HepG2 (cell line): ENCODE data around the gene BOD1L1. TPM values are rescaled to one million over a fixed set of nuclear protein-coding genes. Genes with fewer than 3 reads are reported as not detected.

ENCODE experiments used
- ATAC-seq: fragments of 200-7000 bp; cut with Tn5 transposase; 3 replicates; pipeline ENCODE4 v1.9.1; 2020; ENCODE audit warnings: mild to moderate bottlenecking, moderate library complexity
- BruUV-seq: library from RNA; stranded (reverse); fragments of 400-500 nt; replicated peaks from 2 replicates; lab custom pipeline; 2021; lab: Mats Ljungman, UMichigan
- CTCF ChIA-PET: fragments of 300-600 bp; formaldehyde crosslinking; extraction: SDS; loops from one replicate; lab custom pipeline; 2021; ENCODE audit warnings: low total read pairs, inconsistent platforms, low intra/inter-chr PET ratio; lab: Yijun Ruan, JAX
- POLR2A ChIA-PET: fragments of 350-600 bp; sonication (Branson Sonifier 250); formaldehyde crosslinking; loops from one replicate; lab custom pipeline; 2020; ENCODE audit warnings: antibody characterized with exemption, inconsistent platforms; lab: Yijun Ruan, JAX
- DNase-seq: peaks from one replicate; pipeline ENCODE4 v3.0.0-alpha.2; 2015; ENCODE audit warnings: low spot score
- FAIRE-seq: peaks from 3 replicates; lab custom pipeline; 2011; peaks lifted over from hg19 to GRCh38; lab: Jason Lieb, UNC
- H2AFZ ChIP-seq: one replicate; pipeline ENCODE4 v1.6.1; 2011; ENCODE audit warnings: low read length, inconsistent platforms
- H3K27ac ChIP-seq: fragments of 300-600 bp; 3 replicates; pipeline ENCODE4 v1.8.0; 2011; ENCODE audit warnings: mixed run types, mild to moderate bottlenecking, mixed read lengths, low read length, inconsistent platforms; ENCODE audit not compliant: insufficient read depth; ENCODE audit errors: extremely low read length
- H3K27me3 ChIP-seq, 2 experiments: fragments of 200-600 bp in 1 of 2; 2 replicates in 1 of 2; 3 replicates in 1 of 2; pipeline versions ENCODE4 v1.6.0 to v1.8.0; 2011; ENCODE audit warnings: low read length in 2 of 2, mild to moderate bottlenecking in 2 of 2, moderate library complexity in 2 of 2, inconsistent platforms in 1 of 2; ENCODE audit not compliant: insufficient read depth in 2 of 2, control insufficient read depth in 1 of 2
- H3K36me3 ChIP-seq, 2 experiments: fragments of 200-600 bp in 1 of 2; replicated peaks in 1 of 2; 2 replicates in 1 of 2; 3 replicates in 1 of 2; pipeline versions ENCODE4 v1.5.1 to v1.8.0; 2011; ENCODE audit warnings: low read length in 2 of 2, inconsistent platforms in 1 of 2; ENCODE audit not compliant: insufficient read depth in 2 of 2, control insufficient read depth in 1 of 2
- H3K4me1 ChIP-seq: 2 replicates; pipeline ENCODE4 v1.5.1; 2012; ENCODE audit warnings: low read length, inconsistent platforms; ENCODE audit not compliant: insufficient read depth
- H3K4me2 ChIP-seq: 2 replicates; pipeline ENCODE4 v1.6.0; 2011; ENCODE audit warnings: low read depth, low read length, inconsistent platforms
- H3K4me3 ChIP-seq, 3 experiments: fragments of 200-600 bp in 1 of 3; sonication (generic), shearing (Covaris generic) in 1 of 3; replicated peaks in 1 of 3; 2 replicates each; pipeline ENCODE4 v1.5.1; 2011 to 2016; ENCODE audit warnings: low read length in 3 of 3, inconsistent platforms in 2 of 3, low read depth in 2 of 3, mild to moderate bottlenecking in 2 of 3, control low read depth in 1 of 3, mixed read lengths in 1 of 3; ENCODE audit not compliant: insufficient read depth in 1 of 3
- H3K79me2 ChIP-seq: one replicate; pipeline ENCODE4 v1.6.1; 2011; ENCODE audit warnings: low read length, inconsistent platforms; ENCODE audit not compliant: insufficient read depth
- H3K9ac ChIP-seq: 2 replicates; pipeline ENCODE4 v1.6.0; 2011; ENCODE audit warnings: mild to moderate bottlenecking, low read depth, low read length, inconsistent platforms; ENCODE audit not compliant: insufficient read depth
- H3K9me3 ChIP-seq: 2 replicates; pipeline ENCODE4 v1.5.1; 2012; ENCODE audit warnings: mild to moderate bottlenecking, low read length
- H4K20me1 ChIP-seq: 2 replicates; pipeline ENCODE4 v1.6.0; 2011; ENCODE audit warnings: inconsistent platforms, mild to moderate bottlenecking, low read length, moderate library complexity; ENCODE audit not compliant: insufficient read depth
- BCL6 ChIP-seq: IDR thresholded peaks from 2 replicates; pipeline ENCODE4 v1.6.1; 2016; ENCODE audit warnings: missing genetic modification reagents, missing compliant biosample characterization
- GABPA ChIP-seq, 2 experiments: IDR thresholded peaks; 2 replicates each; pipeline ENCODE4 v1.6.1; 2011 to 2016; ENCODE audit warnings: low read depth in 2 of 2, low read length in 1 of 2, missing biosample characterization in 1 of 2, missing genetic modification characterization in 1 of 2
- HNRNPH1 ChIP-seq: fragments of 200-400 bp; formaldehyde crosslinking; optimal IDR thresholded peaks from 2 replicates; pipeline ENCODE3; 2017; ENCODE audit warnings: mild to moderate bottlenecking, low read depth, low read length
- HOXA5 ChIP-seq: sonication (generic); formaldehyde crosslinking; IDR thresholded peaks from 2 replicates; pipeline ENCODE4 v1.4.0; 2020; ENCODE audit warnings: missing genetic modification reagents
- IRF9 ChIP-seq: sonication (generic); formaldehyde crosslinking; IDR thresholded peaks from 2 replicates; pipeline ENCODE4 v1.8.0; 2022; ENCODE audit warnings: missing genetic modification reagents, mild to moderate bottlenecking, borderline replicate concordance
- NFE2L1 ChIP-seq: sonication (generic); formaldehyde crosslinking; IDR thresholded peaks from 2 replicates; pipeline ENCODE4 v1.4.0; 2020; ENCODE audit warnings: missing genetic modification reagents, mild to moderate bottlenecking, borderline replicate concordance
- NR2F2 ChIP-seq: IDR thresholded peaks from 2 replicates; pipeline ENCODE4 v1.6.1; 2012; ENCODE audit warnings: low read depth, inconsistent platforms, borderline replicate concordance
- RARG ChIP-seq: sonication (generic); formaldehyde crosslinking; IDR thresholded peaks from 2 replicates; pipeline ENCODE4 v1.4.0; 2020; ENCODE audit warnings: low read depth, mild to moderate bottlenecking, missing genetic modification reagents
- UBTF ChIP-seq: sonication (generic); formaldehyde crosslinking; IDR thresholded peaks from 2 replicates; pipeline ENCODE4 v1.4.0; 2020; ENCODE audit warnings: mild to moderate bottlenecking, missing genetic modification reagents
- ZBTB1 ChIP-seq: sonication (generic); formaldehyde crosslinking; IDR thresholded peaks from 2 replicates; pipeline ENCODE4 v1.4.0; 2020; ENCODE audit warnings: missing genetic modification reagents, borderline replicate concordance
- ZBTB25 ChIP-seq: IDR thresholded peaks from 2 replicates; pipeline ENCODE4 v1.6.1; 2018; ENCODE audit warnings: missing genetic modification reagents
- ZFP41 ChIP-seq: sonication (generic); formaldehyde crosslinking; IDR thresholded peaks from 2 replicates; pipeline ENCODE4 v1.4.0; 2020; ENCODE audit warnings: mild to moderate bottlenecking, missing genetic modification reagents, borderline replicate concordance
- ZNF260 ChIP-seq: sonication (generic); formaldehyde crosslinking; IDR thresholded peaks from 2 replicates; pipeline ENCODE4 v1.4.0; 2020; ENCODE audit warnings: missing genetic modification reagents, low read depth, mild to moderate bottlenecking, borderline replicate concordance
- ZNF263 ChIP-seq: sonication (generic); formaldehyde crosslinking; IDR thresholded peaks from 2 replicates; pipeline ENCODE4 v1.4.0; 2020; ENCODE audit warnings: missing genetic modification reagents
- ZNF264 ChIP-seq: sonication (generic); formaldehyde crosslinking; IDR thresholded peaks from 2 replicates; pipeline ENCODE4 v1.4.0; 2020; ENCODE audit warnings: missing genetic modification reagents
- ZNF317 ChIP-seq: sonication (generic); formaldehyde crosslinking; IDR thresholded peaks from 2 replicates; pipeline ENCODE4 v1.5.0; 2020; ENCODE audit warnings: mild to moderate bottlenecking, missing genetic modification reagents
- ZNF329 ChIP-seq: sonication (generic); formaldehyde crosslinking; IDR thresholded peaks from 2 replicates; pipeline ENCODE4 v1.9.0; 2021; ENCODE audit warnings: low read depth, mild to moderate bottlenecking, missing genetic modification reagents
- ZNF547 ChIP-seq: sonication (generic); formaldehyde crosslinking; IDR thresholded peaks from 2 replicates; pipeline ENCODE4 v1.5.1; 2020; ENCODE audit warnings: mild to moderate bottlenecking, missing genetic modification reagents
- ZNF563 ChIP-seq: sonication (generic); formaldehyde crosslinking; IDR thresholded peaks from 2 replicates; pipeline ENCODE4 v1.8.0; 2022; ENCODE audit warnings: mild to moderate bottlenecking, moderate library complexity, missing genetic modification reagents
- ZNF672 ChIP-seq: sonication (generic); formaldehyde crosslinking; IDR thresholded peaks from 2 replicates; pipeline ENCODE4 v1.8.1; 2022; ENCODE audit warnings: missing genetic modification reagents
- WGBS: methylation state at CpG from one replicate; pipeline ENCODE4 v1.1.6; 2017; ENCODE audit warnings: low lambda C conversion rate; 5-methylcytosine and 5-hydroxymethylcytosine counted together
- in situ Hi-C: cut with HindIII; loops from 2 replicates; pipeline ENCODE4 v1.10.0; 2017; ENCODE audit warnings: low pct_unique_long_range_greater_than_20kb; ENCODE audit not compliant: extremely low pct_ligation_motif_present
- intact Hi-C: fragments of 100-400 bp; cut with micrococcal nuclease; formaldehyde crosslinking; loops from one replicate; pipeline ENCODE4 v1.10.0; 2022; ENCODE audit not compliant: unreplicated experiment
- polyA plus RNA-seq, 8 experiments: library from polyadenylated mRNA; depleted of rRNA in 3 of 8; stranded (reverse) in 7 of 8; unstranded in 1 of 8; fragments of >200 nt; fragmentation: Illumina TruSeq in 4 of 8; extraction: Trizol in 4 of 8; gene quantifications; 2 replicates each; pipeline versions ENCODE4 v1.2.1 to v1.2.3, GENCODE V29; 2011 to 2016; ENCODE audit warnings: low read depth in 4 of 8, missing spikeins in 1 of 8, mixed read lengths in 1 of 8; ENCODE audit not compliant: insufficient read depth in 1 of 8
- total RNA-seq, 5 experiments: library from RNA; depleted of rRNA; stranded (reverse); fragments of >200 nt; fragmentation: Illumina TruSeq; extraction: Trizol; gene quantifications; 2 replicates each; pipeline ENCODE4 v1.2.3, GENCODE V29; 2016; ENCODE audit warnings: low read depth in 1 of 5

BOD1L1 gene
- total and polyA plus RNA-seq, 2 of the 13 experiments (the other 11 are each of a cell fraction or from before 2014, with no cell fraction given) = 11.7 to 17.9 TPM

- CTCF ChIA-PET = no interaction called here
- in situ Hi-C loops = loop anchor here (5.0 kb wide), 2 partner anchors 695 to 820 kb away; no protein-coding TSS in a partner anchor
- no peaks in the 10 kb centered on the region for H3K79me2 ChIP-seq
- peak overlapping the region; percentile 41 to 54 (median 50); a peak in 3 of 6 replicates for H3K4me3 ChIP-seq
- peaks cover 2 to 12% of the 10 kb centered on the region in 2 experiments; a peak in 4 of 5 replicates for H3K27me3 ChIP-seq
- no peak overlapping the region for H3K9ac ChIP-seq
- WGBS = 68% methylated on average over 35 of the region's 54 CpGs
- POLR2A ChIA-PET = no interaction called here
- H2AFZ ChIP-seq = no peak overlapping the region
- no peaks in the 10 kb centered on the region for H3K36me3 ChIP-seq
- no peaks in the 10 kb centered on the region for H3K9me3 ChIP-seq
- FAIRE-seq (no peak), DNase-seq (no peak), ATAC-seq (peak; percentile 2; the same call in 1 of the 3 replicates)
- intact Hi-C loops = loop anchor here (5.0 to 10.0 kb wide), 3 partner anchors 65 to 470 kb away; partner anchors contain the start of gene RAB28
- no peak overlapping the region for H3K27ac ChIP-seq
- no peaks in the 10 kb centered on the region for H4K20me1 ChIP-seq
- H3K4me2 ChIP-seq = peak overlapping the region; percentile 53
- peaks cover 28% of the 10 kb centered on the region for H3K4me1 ChIP-seq
- BruUV-seq = no TSS peak
- no peak for TF ChIP-seq RARG
- no peak for TF ChIP-seq ZFP41 (CRISPR knock-in tag)
- TF ChIP-seq NFE2L1 = no peak
- peak; percentile 38; the same call in 1 of the 2 replicates for TF ChIP-seq UBTF (CRISPR knock-in tag)
- TF ChIP-seq ZNF563 (CRISPR knock-in tag) = no peak
- no peak for TF ChIP-seq ZBTB25
- no peak for TF ChIP-seq IRF9
- TF ChIP-seq BCL6 (CRISPR knock-in tag) = no peak
- no peak for TF ChIP-seq ZNF547 (CRISPR knock-in tag)
- no peak for TF ChIP-seq ZNF263 (CRISPR knock-in tag)
- TF ChIP-seq ZNF317 (CRISPR knock-in tag) = no peak
- TF ChIP-seq NR2F2 = no peak
- no peak for TF ChIP-seq ZNF672 (CRISPR knock-in tag)
- no peak for TF ChIP-seq HOXA5 (CRISPR knock-in tag)
- TF ChIP-seq ZBTB1 = no peak
- no peak for TF ChIP-seq ZNF264 (CRISPR knock-in tag)
- TF ChIP-seq ZNF329 (CRISPR knock-in tag) = no peak
- no peak for TF ChIP-seq HNRNPH1
- TF ChIP-seq GABPA (IDR thresholded peaks at IDR 0.05; ENCODE audit: low read depth, low read length) = 0 out of 2 replicates have a peak, but pooled peaks have one; percentile 15
- no peak for TF ChIP-seq GABPA (CRISPR knock-in tag; IDR thresholded peaks at IDR 0.05; ENCODE audit: low read depth)
- no peak for TF ChIP-seq ZNF260
Measured at GRCh38 chr4:13546941-13547484, 80.5 kb downstream of the BOD1L1 start.
